T-helper 2 cell treated with Interferon-gamma antibody and Interleukin-4, amounts not matched to agents 100 ng/mL and 5 ng/mL, for 36 hours (primary cell): ENCODE measurements around the gene ALDH1L1. TPM values are rescaled to one million over a fixed set of nuclear protein-coding genes. Genes with fewer than 3 reads are reported as not detected.

Experiments used
- intact Hi-C: fragments of 100-400 bp; cut with micrococcal nuclease; formaldehyde crosslinking; loops from one replicate; pipeline ENCODE4 v1.15.1; 2023
- total RNA-seq: library from RNA; stranded (reverse); gene quantifications from 2 replicates; pipeline ENCODE4 v1.2.3, GENCODE V29; 2022

The ALDH1L1 gene
- total RNA-seq, 1 donor from 2014 or later, result not detected

- intact Hi-C loops, result no loop called here
These were observed 123.5 kb downstream of the ALDH1L1 start for GRCh38 chr3:126056681-126057500.

- intact Hi-C loops, result no loop called here
These were observed 124.3 kb downstream of the ALDH1L1 start for GRCh38 chr3:126056088-126056487.

- intact Hi-C loops, result no loop called here
These were observed 125.5 kb downstream of the ALDH1L1 start for GRCh38 chr3:126054870-126055269.

GRCh38 chr3:126053949-126054569 is 126.3 kb downstream of the ALDH1L1 start:
- intact Hi-C loops, result no loop called here

Other genes starting within 250 kb of the ALDH1L1 start
- gene ROPN1B, start 211.4 kb downstream of the ALDH1L1 start, total RNA-seq, result not detected in 2 replicates
- gene SLC41A3, start 96.5 kb downstream of the ALDH1L1 start, total RNA-seq, result 20.6 and 25.1 TPM in 2 replicates
- gene KLF15, start 176.8 kb upstream of the ALDH1L1 start, total RNA-seq, result not detected in 2 replicates
- gene CFAP100, start 214.3 kb upstream of the ALDH1L1 start, total RNA-seq, result not detected in 2 replicates